Spleen (tissue), 7 donors: ENCODE data around the gene SEMA3A.

Experiments
- CTCF ChIP-seq, 11 experiments: fragments of 200-600 bp in 7 of 11; fragments of 450-650 bp in 4 of 11; sonication (generic) in 4 of 11; IDR thresholded peaks in 8 of 11; conservative IDR thresholded peaks in 3 of 11; 1 replicate in 7 of 11; 2 replicates in 4 of 11; pipeline versions ENCODE4 v1.4.0 to v1.8.0; 2016 to 2021; ENCODE audit warnings: antibody characterized with exemption in 11 of 11, inconsistent platforms in 4 of 11, mild to moderate bottlenecking in 1 of 11
- POLR2A ChIP-seq, 3 donors: fragments of 450-650 bp; IDR thresholded peaks; one replicate each; pipeline ENCODE4 v1.5.1; 2017; ENCODE audit warnings: antibody characterized with exemption in 3 of 3, mild to moderate bottlenecking in 1 of 3
- POLR2AphosphoS5 ChIP-seq, 3 donors: sonication (generic); formaldehyde crosslinking; IDR thresholded peaks; one replicate each; pipeline ENCODE4 v1.5.1; 2017; ENCODE audit warnings: antibody characterized with exemption in 3 of 3
- donor health status: DM: no; HTN: no; CAD: no; lungs with moderate emphysema.
- donor health status: DM: no; HTN: no; CAD: no.
- donor health status: DM: no; HTN: no; CAD: no.

GRCh38 chr7:84182301-84182700 is 12.3 kb downstream of the SEMA3A start:
- TF ChIP-seq CTCF (IDR thresholded peaks at IDR 0.05 in 8 of 11, conservative IDR thresholded peaks at IDR 0.05 in 3 of 11) (no peak), POLR2A (IDR thresholded peaks at IDR 0.05) (no peak), POLR2AphosphoS5 (IDR thresholded peaks at IDR 0.05) (no peak)
